WTC11 (cell line): ENCODE results near the gene ABHD16A. TPM values are rescaled to one million over a fixed set of nuclear protein-coding genes. Genes with fewer than 3 reads are reported as not detected.

Experiments used
- EMX1 ChIP-seq: fragments of 250-450 bp; sonication (Bioruptor Pico); IDR thresholded peaks from 2 replicates; pipeline ENCODE4 v1.8.0; 2021; ENCODE audit warnings: mild to moderate bottlenecking
- ETV6 ChIP-seq: sonication (generic); formaldehyde crosslinking; IDR thresholded peaks from 2 replicates; pipeline ENCODE4 v1.8.1; 2022; ENCODE audit warnings: mild to moderate bottlenecking, missing genetic modification reagents
- FOXK1 ChIP-seq: sonication (generic); formaldehyde crosslinking; IDR thresholded peaks from 2 replicates; pipeline ENCODE4 v1.8.0; 2022; ENCODE audit warnings: mild to moderate bottlenecking, moderate library complexity, missing genetic modification reagents
- MYBL2 ChIP-seq: sonication (generic); formaldehyde crosslinking; IDR thresholded peaks from 2 replicates; pipeline ENCODE4 v1.8.1; 2023; ENCODE audit warnings: mild to moderate bottlenecking, moderate library complexity, missing genetic modification reagents
- SMAD3 ChIP-seq: sonication (generic); formaldehyde crosslinking; IDR thresholded peaks from 2 replicates; pipeline ENCODE4 v1.8.0; 2022; ENCODE audit warnings: missing genetic modification reagents, mild to moderate bottlenecking, borderline replicate concordance
- SP1 ChIP-seq: sonication (generic); formaldehyde crosslinking; conservative IDR thresholded peaks from 2 replicates; pipeline ENCODE4 v1.8.1; 2022; ENCODE audit warnings: missing genetic modification reagents
- TEAD4 ChIP-seq: sonication (generic); formaldehyde crosslinking; IDR thresholded peaks from 2 replicates; pipeline ENCODE4 v1.8.0; 2022; ENCODE audit warnings: mild to moderate bottlenecking, missing genetic modification reagents
- ZNF138 ChIP-seq: sonication (generic); formaldehyde crosslinking; conservative IDR thresholded peaks from 2 replicates; pipeline ENCODE4 v1.8.1; 2022; ENCODE audit warnings: mild to moderate bottlenecking, moderate library complexity, missing genetic modification reagents
- ZNF232 ChIP-seq: sonication (generic); formaldehyde crosslinking; IDR thresholded peaks from 2 replicates; pipeline ENCODE4 v1.8.0; 2022; ENCODE audit warnings: mild to moderate bottlenecking, missing genetic modification reagents
- ZNF263 ChIP-seq: sonication (generic); formaldehyde crosslinking; IDR thresholded peaks from 2 replicates; pipeline ENCODE4 v1.8.1; 2022; ENCODE audit warnings: low read depth, mild to moderate bottlenecking, moderate library complexity, missing genetic modification reagents
- total RNA-seq: library from RNA; stranded (reverse); gene quantifications from 3 replicates; pipeline ENCODE4 v1.2.3, GENCODE V29; 2021
- TF ChIP-seq, protein P1 (sequence below): sonication (generic); formaldehyde crosslinking; IDR thresholded peaks from 2 replicates; pipeline ENCODE4 v1.8.0; 2022; ENCODE audit warnings: missing genetic modification reagents
- TF ChIP-seq, protein P2 (sequence below): sonication (generic); formaldehyde crosslinking; IDR thresholded peaks from 2 replicates; pipeline ENCODE4 v1.8.1; 2023; ENCODE audit warnings: mild to moderate bottlenecking, missing genetic modification reagents, moderate library complexity
- TF ChIP-seq, protein P3 (sequence below): fragments of 250-450 bp; sonication (Bioruptor Pico); IDR thresholded peaks from 2 replicates; pipeline ENCODE4 v1.9.0; 2021; ENCODE audit warnings: mild to moderate bottlenecking
- TF ChIP-seq, protein P4 (sequence below): sonication (generic); formaldehyde crosslinking; IDR thresholded peaks from 2 replicates; pipeline ENCODE4 v1.8.1; 2023; ENCODE audit warnings: mild to moderate bottlenecking, moderate library complexity, missing genetic modification reagents
- TF ChIP-seq, protein P5 (sequence below): sonication (generic); formaldehyde crosslinking; IDR thresholded peaks from 2 replicates; pipeline ENCODE4 v1.8.0; 2023; ENCODE audit warnings: missing genetic modification reagents, mild to moderate bottlenecking, borderline replicate concordance
- TF ChIP-seq, protein P6 (sequence below): sonication (generic); formaldehyde crosslinking; IDR thresholded peaks from 2 replicates; pipeline ENCODE4 v1.8.0; 2022; ENCODE audit warnings: mild to moderate bottlenecking, missing genetic modification reagents

ABHD16A gene
- total RNA-seq, 1 experiment from 2014 or later = 28.6 TPM

DNA sequence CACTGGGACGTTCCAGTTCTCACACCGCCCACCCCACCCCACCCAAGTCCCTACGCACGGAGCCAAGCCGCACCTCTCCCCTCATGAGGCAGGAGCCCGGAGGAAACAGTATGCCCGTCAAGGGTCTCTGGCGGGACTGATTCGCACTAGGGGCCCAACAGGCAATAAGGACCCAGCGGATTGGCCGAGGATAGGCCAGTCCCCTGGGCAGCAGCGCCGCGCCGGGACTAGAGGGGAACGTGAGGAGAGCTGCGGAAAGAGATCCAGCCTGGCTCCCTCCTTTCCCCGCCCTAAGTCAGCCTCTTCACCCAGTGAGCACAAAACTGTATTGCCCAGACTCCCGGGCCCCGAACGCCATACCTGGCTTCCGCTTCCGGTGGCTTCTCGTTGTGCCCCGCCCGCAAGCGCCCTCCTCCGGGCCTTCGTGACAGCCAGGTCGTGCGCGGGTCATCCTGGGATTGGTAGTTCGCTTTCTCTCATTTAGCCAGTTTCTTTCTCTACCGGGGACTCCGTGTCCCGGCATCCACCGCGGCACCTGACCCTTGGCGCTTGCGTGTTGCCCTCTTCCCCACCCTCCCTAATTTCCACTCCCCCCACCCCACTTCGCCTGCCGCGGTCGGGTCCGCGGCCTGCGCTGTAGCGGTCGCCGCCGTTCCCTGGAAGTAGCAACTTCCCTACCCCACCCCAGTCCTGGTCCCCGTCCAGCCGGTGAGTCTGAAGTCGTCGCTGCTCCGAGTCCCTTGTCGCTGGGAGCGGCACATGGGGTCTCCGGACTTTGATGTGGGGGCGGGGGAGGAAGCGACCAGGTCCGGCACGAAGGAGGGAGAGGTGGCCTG lies 37.4 kb downstream of the ABHD16A start, which contains the start of gene CSNK2B (continued):
- TF ChIP-seq, protein P1, sequence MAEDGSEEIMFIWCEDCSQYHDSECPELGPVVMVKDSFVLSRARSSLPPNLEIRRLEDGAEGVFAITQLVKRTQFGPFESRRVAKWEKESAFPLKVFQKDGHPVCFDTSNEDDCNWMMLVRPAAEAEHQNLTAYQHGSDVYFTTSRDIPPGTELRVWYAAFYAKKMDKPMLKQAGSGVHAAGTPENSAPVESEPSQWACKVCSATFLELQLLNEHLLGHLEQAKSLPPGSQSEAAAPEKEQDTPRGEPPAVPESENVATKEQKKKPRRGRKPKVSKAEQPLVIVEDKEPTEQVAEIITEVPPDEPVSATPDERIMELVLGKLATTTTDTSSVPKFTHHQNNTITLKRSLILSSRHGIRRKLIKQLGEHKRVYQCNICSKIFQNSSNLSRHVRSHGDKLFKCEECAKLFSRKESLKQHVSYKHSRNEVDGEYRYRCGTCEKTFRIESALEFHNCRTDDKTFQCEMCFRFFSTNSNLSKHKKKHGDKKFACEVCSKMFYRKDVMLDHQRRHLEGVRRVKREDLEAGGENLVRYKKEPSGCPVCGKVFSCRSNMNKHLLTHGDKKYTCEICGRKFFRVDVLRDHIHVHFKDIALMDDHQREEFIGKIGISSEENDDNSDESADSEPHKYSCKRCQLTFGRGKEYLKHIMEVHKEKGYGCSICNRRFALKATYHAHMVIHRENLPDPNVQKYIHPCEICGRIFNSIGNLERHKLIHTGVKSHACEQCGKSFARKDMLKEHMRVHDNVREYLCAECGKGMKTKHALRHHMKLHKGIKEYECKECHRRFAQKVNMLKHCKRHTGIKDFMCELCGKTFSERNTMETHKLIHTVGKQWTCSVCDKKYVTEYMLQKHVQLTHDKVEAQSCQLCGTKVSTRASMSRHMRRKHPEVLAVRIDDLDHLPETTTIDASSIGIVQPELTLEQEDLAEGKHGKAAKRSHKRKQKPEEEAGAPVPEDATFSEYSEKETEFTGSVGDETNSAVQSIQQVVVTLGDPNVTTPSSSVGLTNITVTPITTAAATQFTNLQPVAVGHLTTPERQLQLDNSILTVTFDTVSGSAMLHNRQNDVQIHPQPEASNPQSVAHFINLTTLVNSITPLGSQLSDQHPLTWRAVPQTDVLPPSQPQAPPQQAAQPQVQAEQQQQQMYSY (CRISPR knock-in tag) = peak; percentile 95
- TF ChIP-seq ZNF232 (0 out of 2 replicates have a peak, but pooled peaks have one; percentile 34), SP1 (CRISPR knock-in tag) (0 out of 2 replicates have a peak, but pooled peaks have one; percentile 31), FOXK1 (peak; percentile 73; the same call in 1 of the 2 replicates), TEAD4 (CRISPR knock-in tag) (no peak), SMAD3 (CRISPR knock-in tag) (peak; percentile 71; the same call in 1 of the 2 replicates), ZNF263 (CRISPR knock-in tag) (no peak), MYBL2 (CRISPR knock-in tag) (no peak), EMX1 (CRISPR knock-in tag) (0 out of 2 replicates have a peak, but pooled peaks have one; percentile 31), ZNF138 (no peak), ETV6 (CRISPR knock-in tag) (0 out of 2 replicates have a peak, but pooled peaks have one; percentile 29)
- TF ChIP-seq, protein P2, sequence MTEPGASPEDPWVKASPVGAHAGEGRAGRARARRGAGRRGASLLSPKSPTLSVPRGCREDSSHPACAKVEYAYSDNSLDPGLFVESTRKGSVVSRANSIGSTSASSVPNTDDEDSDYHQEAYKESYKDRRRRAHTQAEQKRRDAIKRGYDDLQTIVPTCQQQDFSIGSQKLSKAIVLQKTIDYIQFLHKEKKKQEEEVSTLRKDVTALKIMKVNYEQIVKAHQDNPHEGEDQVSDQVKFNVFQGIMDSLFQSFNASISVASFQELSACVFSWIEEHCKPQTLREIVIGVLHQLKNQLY = no peak
- TF ChIP-seq, protein P3, sequence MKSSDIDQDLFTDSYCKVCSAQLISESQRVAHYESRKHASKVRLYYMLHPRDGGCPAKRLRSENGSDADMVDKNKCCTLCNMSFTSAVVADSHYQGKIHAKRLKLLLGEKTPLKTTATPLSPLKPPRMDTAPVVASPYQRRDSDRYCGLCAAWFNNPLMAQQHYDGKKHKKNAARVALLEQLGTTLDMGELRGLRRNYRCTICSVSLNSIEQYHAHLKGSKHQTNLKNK (CRISPR knock-in tag) = no peak
- TF ChIP-seq, protein P4, sequence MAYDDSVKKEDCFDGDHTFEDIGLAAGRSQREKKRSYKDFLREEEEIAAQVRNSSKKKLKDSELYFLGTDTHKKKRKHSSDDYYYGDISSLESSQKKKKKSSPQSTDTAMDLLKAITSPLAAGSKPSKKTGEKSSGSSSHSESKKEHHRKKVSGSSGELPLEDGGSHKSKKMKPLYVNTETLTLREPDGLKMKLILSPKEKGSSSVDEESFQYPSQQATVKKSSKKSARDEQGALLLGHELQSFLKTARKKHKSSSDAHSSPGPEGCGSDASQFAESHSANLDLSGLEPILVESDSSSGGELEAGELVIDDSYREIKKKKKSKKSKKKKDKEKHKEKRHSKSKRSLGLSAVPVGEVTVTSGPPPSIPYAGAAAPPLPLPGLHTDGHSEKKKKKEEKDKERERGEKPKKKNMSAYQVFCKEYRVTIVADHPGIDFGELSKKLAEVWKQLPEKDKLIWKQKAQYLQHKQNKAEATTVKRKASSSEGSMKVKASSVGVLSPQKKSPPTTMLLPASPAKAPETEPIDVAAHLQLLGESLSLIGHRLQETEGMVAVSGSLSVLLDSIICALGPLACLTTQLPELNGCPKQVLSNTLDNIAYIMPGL (CRISPR knock-in tag) = peak; percentile 39; the same call in 1 of the 2 replicates
- TF ChIP-seq, protein P5, sequence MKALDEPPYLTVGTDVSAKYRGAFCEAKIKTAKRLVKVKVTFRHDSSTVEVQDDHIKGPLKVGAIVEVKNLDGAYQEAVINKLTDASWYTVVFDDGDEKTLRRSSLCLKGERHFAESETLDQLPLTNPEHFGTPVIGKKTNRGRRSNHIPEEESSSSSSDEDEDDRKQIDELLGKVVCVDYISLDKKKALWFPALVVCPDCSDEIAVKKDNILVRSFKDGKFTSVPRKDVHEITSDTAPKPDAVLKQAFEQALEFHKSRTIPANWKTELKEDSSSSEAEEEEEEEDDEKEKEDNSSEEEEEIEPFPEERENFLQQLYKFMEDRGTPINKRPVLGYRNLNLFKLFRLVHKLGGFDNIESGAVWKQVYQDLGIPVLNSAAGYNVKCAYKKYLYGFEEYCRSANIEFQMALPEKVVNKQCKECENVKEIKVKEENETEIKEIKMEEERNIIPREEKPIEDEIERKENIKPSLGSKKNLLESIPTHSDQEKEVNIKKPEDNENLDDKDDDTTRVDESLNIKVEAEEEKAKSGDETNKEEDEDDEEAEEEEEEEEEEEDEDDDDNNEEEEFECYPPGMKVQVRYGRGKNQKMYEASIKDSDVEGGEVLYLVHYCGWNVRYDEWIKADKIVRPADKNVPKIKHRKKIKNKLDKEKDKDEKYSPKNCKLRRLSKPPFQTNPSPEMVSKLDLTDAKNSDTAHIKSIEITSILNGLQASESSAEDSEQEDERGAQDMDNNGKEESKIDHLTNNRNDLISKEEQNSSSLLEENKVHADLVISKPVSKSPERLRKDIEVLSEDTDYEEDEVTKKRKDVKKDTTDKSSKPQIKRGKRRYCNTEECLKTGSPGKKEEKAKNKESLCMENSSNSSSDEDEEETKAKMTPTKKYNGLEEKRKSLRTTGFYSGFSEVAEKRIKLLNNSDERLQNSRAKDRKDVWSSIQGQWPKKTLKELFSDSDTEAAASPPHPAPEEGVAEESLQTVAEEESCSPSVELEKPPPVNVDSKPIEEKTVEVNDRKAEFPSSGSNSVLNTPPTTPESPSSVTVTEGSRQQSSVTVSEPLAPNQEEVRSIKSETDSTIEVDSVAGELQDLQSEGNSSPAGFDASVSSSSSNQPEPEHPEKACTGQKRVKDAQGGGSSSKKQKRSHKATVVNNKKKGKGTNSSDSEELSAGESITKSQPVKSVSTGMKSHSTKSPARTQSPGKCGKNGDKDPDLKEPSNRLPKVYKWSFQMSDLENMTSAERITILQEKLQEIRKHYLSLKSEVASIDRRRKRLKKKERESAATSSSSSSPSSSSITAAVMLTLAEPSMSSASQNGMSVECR = no peak; the same call in 1 of the 2 replicates
- TF ChIP-seq, protein P6, sequence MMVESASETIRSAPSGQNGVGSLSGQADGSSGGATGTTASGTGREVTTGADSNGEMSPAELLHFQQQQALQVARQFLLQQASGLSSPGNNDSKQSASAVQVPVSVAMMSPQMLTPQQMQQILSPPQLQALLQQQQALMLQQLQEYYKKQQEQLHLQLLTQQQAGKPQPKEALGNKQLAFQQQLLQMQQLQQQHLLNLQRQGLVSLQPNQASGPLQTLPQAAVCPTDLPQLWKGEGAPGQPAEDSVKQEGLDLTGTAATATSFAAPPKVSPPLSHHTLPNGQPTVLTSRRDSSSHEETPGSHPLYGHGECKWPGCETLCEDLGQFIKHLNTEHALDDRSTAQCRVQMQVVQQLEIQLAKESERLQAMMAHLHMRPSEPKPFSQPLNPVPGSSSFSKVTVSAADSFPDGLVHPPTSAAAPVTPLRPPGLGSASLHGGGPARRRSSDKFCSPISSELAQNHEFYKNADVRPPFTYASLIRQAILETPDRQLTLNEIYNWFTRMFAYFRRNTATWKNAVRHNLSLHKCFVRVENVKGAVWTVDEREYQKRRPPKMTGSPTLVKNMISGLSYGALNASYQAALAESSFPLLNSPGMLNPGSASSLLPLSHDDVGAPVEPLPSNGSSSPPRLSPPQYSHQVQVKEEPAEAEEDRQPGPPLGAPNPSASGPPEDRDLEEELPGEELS (CRISPR knock-in tag) = peak; percentile 4; the same call in 1 of the 2 replicates
- TF ChIP-seq, all 79 proteins: peak for 15
